ENCODE data around the gene CAMSAP3. TPM values are rescaled to one million over a fixed set of nuclear protein-coding genes. Genes with fewer than 3 reads are reported as not detected.
A peak's percentile ranks its signal among the peaks of the same experiment; 100 is the strongest.

CAMSAP3 gene
- total and polyA plus RNA-seq, 10 donors, result 0.28 to 1.5 (median 0.79) TPM

DNA sequence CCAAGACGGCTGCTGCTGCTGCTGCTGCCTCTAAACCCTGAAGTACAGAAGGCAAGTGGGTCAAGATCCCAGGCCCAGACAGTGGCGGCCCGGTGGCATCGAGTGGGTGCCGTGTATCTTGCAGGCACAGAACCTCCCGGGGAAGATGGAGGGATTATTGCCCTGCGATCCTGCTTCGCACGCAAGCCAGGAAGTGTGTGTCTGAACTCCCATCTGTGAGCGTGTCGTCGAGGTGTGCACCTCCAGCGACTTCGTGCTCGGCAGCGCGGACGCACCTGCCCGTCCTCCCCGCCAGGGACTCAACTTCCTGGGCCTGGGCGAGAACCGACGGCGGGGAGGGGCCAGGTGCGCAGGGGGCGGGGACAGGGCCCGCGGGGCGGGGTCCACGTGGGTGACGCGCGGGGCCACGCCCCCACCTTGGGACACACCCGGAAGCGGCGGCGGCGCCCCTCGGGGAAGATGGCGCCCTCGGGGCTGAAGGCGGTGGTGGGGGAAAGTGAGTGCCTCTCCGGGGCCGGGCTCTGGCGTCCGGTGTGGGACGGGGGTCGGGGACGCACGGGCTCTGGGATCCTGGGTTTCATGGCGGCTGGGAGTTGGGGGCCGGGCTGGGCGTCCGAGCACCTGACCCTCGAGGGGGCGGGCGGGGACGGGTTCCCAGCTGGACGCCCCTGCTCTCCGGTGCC is 41.2 kb downstream of the CAMSAP3 start, which contains the start of gene STXBP2:
STXBP2 (plus strand) TSS at position 420 of the 683 bp plus-strand sequence; CDS start at position 460, 40 bp downstream.
- Histone ChIP-seq H3K36me3 (peaks cover 0 to 48% (median 13%) of the 10 kb centered on the region in 6 donors), H3K4me3 (peak within 1 kb of the TSS; percentile 58 to 87 (median 66)), H3K27ac (peak within 1 kb of the TSS; percentile 86 to 96 (median 94)), H3K9me3 (no peaks in the 10 kb centered on the region), H3K27me3 (replicated peaks in 1 of 7) (peaks cover 0 to 14% (median 0%) of the 10 kb centered on the region in 7 donors), H3K4me1 (peaks cover 6 to 62% (median 37%) of the 10 kb centered on the region in 6 donors)
- WGBS, 5 donors, result 4 to 5% (median 5%) methylated on average over 26 to 61 of the region's 61 CpGs
- intact Hi-C loops (cut with DNase I; ENCODE audit: low total_unique reads), result no loop called here
- DNase-seq, result peak; percentile 97
- TF ChIP-seq POLR2A (IDR thresholded peaks at IDR 0.05), result peak in 2 of 3 donors; percentile 31 to 59
- TF ChIP-seq, protein P1, sequence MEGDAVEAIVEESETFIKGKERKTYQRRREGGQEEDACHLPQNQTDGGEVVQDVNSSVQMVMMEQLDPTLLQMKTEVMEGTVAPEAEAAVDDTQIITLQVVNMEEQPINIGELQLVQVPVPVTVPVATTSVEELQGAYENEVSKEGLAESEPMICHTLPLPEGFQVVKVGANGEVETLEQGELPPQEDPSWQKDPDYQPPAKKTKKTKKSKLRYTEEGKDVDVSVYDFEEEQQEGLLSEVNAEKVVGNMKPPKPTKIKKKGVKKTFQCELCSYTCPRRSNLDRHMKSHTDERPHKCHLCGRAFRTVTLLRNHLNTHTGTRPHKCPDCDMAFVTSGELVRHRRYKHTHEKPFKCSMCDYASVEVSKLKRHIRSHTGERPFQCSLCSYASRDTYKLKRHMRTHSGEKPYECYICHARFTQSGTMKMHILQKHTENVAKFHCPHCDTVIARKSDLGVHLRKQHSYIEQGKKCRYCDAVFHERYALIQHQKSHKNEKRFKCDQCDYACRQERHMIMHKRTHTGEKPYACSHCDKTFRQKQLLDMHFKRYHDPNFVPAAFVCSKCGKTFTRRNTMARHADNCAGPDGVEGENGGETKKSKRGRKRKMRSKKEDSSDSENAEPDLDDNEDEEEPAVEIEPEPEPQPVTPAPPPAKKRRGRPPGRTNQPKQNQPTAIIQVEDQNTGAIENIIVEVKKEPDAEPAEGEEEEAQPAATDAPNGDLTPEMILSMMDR (IDR thresholded peaks at IDR 0.05 in 8 of 11, conservative IDR thresholded peaks at IDR 0.05 in 3 of 11), result peak in 10 of 11 experiments; percentile 31 to 73 (median 60)
- peak; percentile 90 to 96 (median 95) for TF ChIP-seq POLR2AphosphoS5 (IDR thresholded peaks at IDR 0.05)

- H3K4me1 ChIP-seq, result peaks cover 6 to 56% (median 35%) of the 10 kb centered on the region in 6 donors
- intact Hi-C loops (cut with DNase I; ENCODE audit: low total_unique reads), result no loop called here
- peaks cover 0 to 48% (median 13%) of the 10 kb centered on the region in 6 donors for H3K36me3 ChIP-seq
- TF ChIP-seq, protein P1 (IDR thresholded peaks at IDR 0.05 in 8 of 11, conservative IDR thresholded peaks at IDR 0.05 in 3 of 11), result no peak
- TF ChIP-seq POLR2AphosphoS5 (IDR thresholded peaks at IDR 0.05), result peak in 2 of 3 donors; percentile 22 to 50
- no peaks in the 10 kb centered on the region for H3K9me3 ChIP-seq
- H3K4me3 ChIP-seq, result peak overlapping the region; percentile 58 to 87 (median 66)
- H3K27me3 ChIP-seq (replicated peaks in 1 of 7), result peaks cover 0 to 14% (median 0%) of the 10 kb centered on the region in 7 donors
- peak overlapping the region; percentile 86 to 96 (median 94) for H3K27ac ChIP-seq
- DNase-seq, result peak; percentile 93
- 28 to 52% (median 32%) methylated on average over 18 to 30 of the region's 30 CpGs for WGBS, 5 donors
Observed at GRCh38 chr19:7637374-7638256, 42.0 kb downstream of the CAMSAP3 start.

GRCh38 chr19:7638802-7639465 is 43.3 kb downstream of the CAMSAP3 start:
- Histone ChIP-seq H3K4me3 (no peak overlapping the region), H3K27ac (peak overlapping the region in 1 of 8 donors; percentile 95), H3K36me3 (peaks cover 0 to 51% (median 12%) of the 10 kb centered on the region in 6 donors), H3K27me3 (replicated peaks in 1 of 7) (peaks cover 0 to 14% (median 0%) of the 10 kb centered on the region in 7 donors), H3K9me3 (no peaks in the 10 kb centered on the region), H3K4me1 (peaks cover 6 to 56% (median 35%) of the 10 kb centered on the region in 6 donors)
- WGBS, 5 donors, result 81 to 100% (median 89%) methylated on average over 3 to 12 of the region's 12 CpGs
- no peak for DNase-seq
- TF ChIP-seq POLR2AphosphoS5 (IDR thresholded peaks at IDR 0.05) (no peak), POLR2A (IDR thresholded peaks at IDR 0.05) (no peak)
- TF ChIP-seq, protein P1 (IDR thresholded peaks at IDR 0.05 in 8 of 11, conservative IDR thresholded peaks at IDR 0.05 in 3 of 11), result no peak
- intact Hi-C loops (cut with DNase I; ENCODE audit: low total_unique reads), result no loop called here

All from spleen (tissue), 11 donors.